Measurements from ENCODE around the gene MUC5B. TPM values are rescaled to one million over a fixed set of nuclear protein-coding genes. Genes with fewer than 3 reads are reported as not detected.

The MUC5B gene
- total RNA-seq, 2 experiments from 2014 or later, result not detected

GRCh38 chr11:1218788-1219445, 3.9 kb upstream of the MUC5B start:
- ChIA-PET POLR2A (no interaction called here), CTCF (no interaction called here)

- ChIA-PET CTCF (no interaction called here), POLR2A (no interaction called here)
Measured at GRCh38 chr11:1219446-1219833, 3.4 kb upstream of the MUC5B start.

GRCh38 chr11:1219834-1220815, 2.7 kb upstream of the MUC5B start:
- ChIA-PET POLR2A (no interaction called here), CTCF (no interaction called here)

- ChIA-PET CTCF (no interaction called here), POLR2A (no interaction called here)
Measured at GRCh38 chr11:1220941-1221721, 1.7 kb upstream of the MUC5B start.

GRCh38 chr11:1221848-1222311, 986 bp upstream of the MUC5B start:
- ChIA-PET CTCF (no interaction called here), POLR2A (no interaction called here)

- POLR2A ChIA-PET, result no interaction called here
- CTCF ChIA-PET, result no interaction called here
Measured at GRCh38 chr11:1223346-1224110, 662 bp downstream of the MUC5B start.

GRCh38 chr11:1224111-1224490, 1.2 kb downstream of the MUC5B start:
- ChIA-PET POLR2A (no interaction called here), CTCF (no interaction called here)

GRCh38 chr11:1224491-1225385, 1.9 kb downstream of the MUC5B start:
- ChIA-PET POLR2A (no interaction called here), CTCF (no interaction called here)

GRCh38 chr11:1225386-1226225, 2.7 kb downstream of the MUC5B start:
- ChIA-PET POLR2A (no interaction called here), CTCF (no interaction called here)

- ChIA-PET POLR2A (no interaction called here), CTCF (no interaction called here)
Measured at GRCh38 chr11:1226226-1226985, 3.5 kb downstream of the MUC5B start.

GRCh38 chr11:1226986-1227550, 4.2 kb downstream of the MUC5B start:
- ChIA-PET CTCF (no interaction called here), POLR2A (no interaction called here)

GRCh38 chr11:1227551-1228100, 4.8 kb downstream of the MUC5B start:
- POLR2A ChIA-PET, result no interaction called here
- CTCF ChIA-PET, result no interaction called here

- POLR2A ChIA-PET, result no interaction called here
- CTCF ChIA-PET, result no interaction called here
Measured at GRCh38 chr11:1228101-1228821, 5.4 kb downstream of the MUC5B start.

GRCh38 chr11:1228921-1229451, 6.1 kb downstream of the MUC5B start:
- ChIA-PET POLR2A (no interaction called here), CTCF (no interaction called here)

GRCh38 chr11:1229471-1230120, 6.7 kb downstream of the MUC5B start:
- CTCF ChIA-PET, result no interaction called here
- POLR2A ChIA-PET, result no interaction called here

- ChIA-PET POLR2A (no interaction called here), CTCF (no interaction called here)
Measured at GRCh38 chr11:1230121-1230455, 7.2 kb downstream of the MUC5B start.
